ENCODE data around the gene PCK1. TPM values are rescaled to one million over a fixed set of nuclear protein-coding genes. Genes with fewer than 3 reads are reported as not detected.

The PCK1 gene
- total RNA-seq, 3 donors from 2014 or later = 27.2 to 252 (median 29.3) TPM

- intact Hi-C loops (cut with DNase I; ENCODE audit: low total_unique reads) = loop anchor here (2.0 kb wide), 1 partner anchor 78 kb away; no protein-coding TSS in a partner anchor
- Histone ChIP-seq H3K36me3 (no peaks in the 10 kb centered on the region), H3K27me3 (peaks cover 0 to 4% of the 10 kb centered on the region in 2 donors), H3K4me3 (no peak overlapping the region), H3K27ac (no peak overlapping the region), H3K9me3 (peaks cover 0 to 4% of the 10 kb centered on the region in 2 donors), H3K4me1 (no peaks in the 10 kb centered on the region)
- no peak for DNase-seq (ENCODE audit: low spot score in 2 of 2)
- no peak for TF ChIP-seq POLR2AphosphoS5 (IDR thresholded peaks at IDR 0.05)
- no peak for TF ChIP-seq POLR2A (IDR thresholded peaks at IDR 0.05)
- no peak for TF ChIP-seq CTCF (IDR thresholded peaks at IDR 0.05)
These were observed 19.9 kb upstream of the PCK1 start for GRCh38 chr20:57540890-57541580.

GRCh38 chr20:57543754-57544153, 17.2 kb upstream of the PCK1 start:
- TF ChIP-seq POLR2AphosphoS5 (IDR thresholded peaks at IDR 0.05) = no peak
- no peak for TF ChIP-seq POLR2A (IDR thresholded peaks at IDR 0.05)
- TF ChIP-seq CTCF (IDR thresholded peaks at IDR 0.05) = no peak
- intact Hi-C loops (cut with DNase I; ENCODE audit: low total_unique reads) = no loop called here

GRCh38 chr20:57544838-57545564, 15.9 kb upstream of the PCK1 start:
- Histone ChIP-seq H3K27me3 (peaks cover 0 to 4% of the 10 kb centered on the region in 2 donors), H3K27ac (no peak overlapping the region), H3K4me1 (no peaks in the 10 kb centered on the region), H3K9me3 (no peaks in the 10 kb centered on the region), H3K36me3 (no peaks in the 10 kb centered on the region), H3K4me3 (no peak overlapping the region)
- intact Hi-C loops (cut with DNase I; ENCODE audit: low total_unique reads) = loop anchor here (5.0 kb wide), 1 partner anchor 1302 kb away; no protein-coding TSS in a partner anchor
- TF ChIP-seq POLR2AphosphoS5 (IDR thresholded peaks at IDR 0.05) (no peak), POLR2A (IDR thresholded peaks at IDR 0.05) (no peak), CTCF (IDR thresholded peaks at IDR 0.05) (no peak)
- no peak for DNase-seq (ENCODE audit: low spot score in 2 of 2)

More at GRCh38 chr20:57543754-57544153, 17.2 kb upstream of the PCK1 start:
- peaks cover 0 to under 1% of the 10 kb centered on the region in 2 donors for H3K9me3 ChIP-seq
- no peak overlapping the region for H3K4me3 ChIP-seq
- H3K36me3 ChIP-seq = no peaks in the 10 kb centered on the region
- peaks cover 0 to 4% of the 10 kb centered on the region in 2 donors for H3K27me3 ChIP-seq
- no peak overlapping the region for H3K27ac ChIP-seq
- H3K4me1 ChIP-seq = no peaks in the 10 kb centered on the region
- DNase-seq (ENCODE audit: low spot score in 2 of 2) = no peak

GRCh38 chr20:57545927-57546662, 14.8 kb upstream of the PCK1 start:
- Histone ChIP-seq H3K27me3 (peaks cover 0 to 4% of the 10 kb centered on the region in 2 donors), H3K27ac (no peak overlapping the region), H3K9me3 (no peaks in the 10 kb centered on the region), H3K36me3 (no peaks in the 10 kb centered on the region), H3K4me1 (no peaks in the 10 kb centered on the region), H3K4me3 (no peak overlapping the region)
- TF ChIP-seq POLR2AphosphoS5 (IDR thresholded peaks at IDR 0.05) (no peak), CTCF (IDR thresholded peaks at IDR 0.05) (no peak), POLR2A (IDR thresholded peaks at IDR 0.05) (no peak)
- no peak for DNase-seq (ENCODE audit: low spot score in 2 of 2)
- intact Hi-C loops (cut with DNase I; ENCODE audit: low total_unique reads) = loop anchor here (5.0 kb wide), 1 partner anchor 1301 kb away; no protein-coding TSS in a partner anchor

Data from breast epithelium (tissue), 4 donors.